Omental fat pad (tissue), 4 donors: ENCODE results near the gene RHOB. TPM values are rescaled to one million over a fixed set of nuclear protein-coding genes. Genes with fewer than 3 reads are reported as not detected.

Experiments used
- ATAC-seq: fragments of 150-250 bp; one replicate; pipeline ENCODE4 v1.9.1; 2016; ENCODE audit warnings: mild to moderate bottlenecking, moderate library complexity; ENCODE audit not compliant: low FRiP score
- DNase-seq: peaks from one replicate; pipeline ENCODE4 v3.0.0-alpha.2; 2019; ENCODE audit warnings: low spot score
- total RNA-seq, 4 donors: library from RNA; depleted of rRNA; stranded (reverse); fragments of >200 nt; gene quantifications; one replicate each; pipeline ENCODE4 v1.1.0, GENCODE V29; 2016
- TF ChIP-seq, protein P1 (sequence below), 3 donors: fragments of 450-650 bp; IDR thresholded peaks; one replicate each; pipeline ENCODE4 v1.5.1; 2016 to 2017; ENCODE audit warnings: antibody characterized with exemption in 3 of 3, mild to moderate bottlenecking in 3 of 3, moderate library complexity in 2 of 3

Gene RHOB
- total RNA-seq, 4 donors from 2014 or later: 917 to 1,730 (median 1,246) TPM

DNA sequence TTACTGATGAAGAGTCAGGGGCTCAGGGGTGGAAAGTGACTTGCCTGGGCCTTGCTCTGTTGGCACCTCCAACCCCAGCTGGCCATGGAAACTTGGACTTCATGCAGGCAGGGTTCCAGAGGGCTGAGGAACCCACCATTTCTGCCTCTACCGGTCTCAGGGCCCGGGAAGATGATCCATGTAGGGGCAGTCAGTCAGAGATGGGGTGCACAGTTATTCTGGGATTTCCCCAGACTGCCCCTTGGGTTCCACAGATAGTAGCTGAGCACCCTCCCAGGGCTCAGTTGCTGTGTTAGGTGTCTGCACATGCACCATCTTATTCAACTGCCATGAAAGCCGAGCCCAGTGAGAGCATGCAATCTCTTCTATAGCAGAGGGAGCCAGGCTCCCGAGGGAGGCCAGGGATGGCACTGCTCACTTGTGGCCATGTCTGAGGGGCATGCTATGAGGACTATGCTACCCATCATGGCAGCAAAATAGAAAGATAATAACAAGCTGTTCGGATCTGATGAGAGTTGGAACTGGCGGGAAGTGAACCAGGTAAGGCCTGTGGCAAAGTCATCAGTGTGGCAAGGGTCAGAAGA is 37.3 kb downstream of the RHOB start:
- TF ChIP-seq, protein P1, sequence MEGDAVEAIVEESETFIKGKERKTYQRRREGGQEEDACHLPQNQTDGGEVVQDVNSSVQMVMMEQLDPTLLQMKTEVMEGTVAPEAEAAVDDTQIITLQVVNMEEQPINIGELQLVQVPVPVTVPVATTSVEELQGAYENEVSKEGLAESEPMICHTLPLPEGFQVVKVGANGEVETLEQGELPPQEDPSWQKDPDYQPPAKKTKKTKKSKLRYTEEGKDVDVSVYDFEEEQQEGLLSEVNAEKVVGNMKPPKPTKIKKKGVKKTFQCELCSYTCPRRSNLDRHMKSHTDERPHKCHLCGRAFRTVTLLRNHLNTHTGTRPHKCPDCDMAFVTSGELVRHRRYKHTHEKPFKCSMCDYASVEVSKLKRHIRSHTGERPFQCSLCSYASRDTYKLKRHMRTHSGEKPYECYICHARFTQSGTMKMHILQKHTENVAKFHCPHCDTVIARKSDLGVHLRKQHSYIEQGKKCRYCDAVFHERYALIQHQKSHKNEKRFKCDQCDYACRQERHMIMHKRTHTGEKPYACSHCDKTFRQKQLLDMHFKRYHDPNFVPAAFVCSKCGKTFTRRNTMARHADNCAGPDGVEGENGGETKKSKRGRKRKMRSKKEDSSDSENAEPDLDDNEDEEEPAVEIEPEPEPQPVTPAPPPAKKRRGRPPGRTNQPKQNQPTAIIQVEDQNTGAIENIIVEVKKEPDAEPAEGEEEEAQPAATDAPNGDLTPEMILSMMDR (IDR thresholded peaks at IDR 0.05): no peak
- no peak for DNase-seq

GRCh38 chr2:20484810-20485611 is 38.1 kb downstream of the RHOB start:
- no peak for DNase-seq
- no peak for ATAC-seq
- TF ChIP-seq, protein P1 (IDR thresholded peaks at IDR 0.05): no peak

More for the DNA sequence above, 37.3 kb downstream of the RHOB start:
- ATAC-seq: no peak

DNA sequence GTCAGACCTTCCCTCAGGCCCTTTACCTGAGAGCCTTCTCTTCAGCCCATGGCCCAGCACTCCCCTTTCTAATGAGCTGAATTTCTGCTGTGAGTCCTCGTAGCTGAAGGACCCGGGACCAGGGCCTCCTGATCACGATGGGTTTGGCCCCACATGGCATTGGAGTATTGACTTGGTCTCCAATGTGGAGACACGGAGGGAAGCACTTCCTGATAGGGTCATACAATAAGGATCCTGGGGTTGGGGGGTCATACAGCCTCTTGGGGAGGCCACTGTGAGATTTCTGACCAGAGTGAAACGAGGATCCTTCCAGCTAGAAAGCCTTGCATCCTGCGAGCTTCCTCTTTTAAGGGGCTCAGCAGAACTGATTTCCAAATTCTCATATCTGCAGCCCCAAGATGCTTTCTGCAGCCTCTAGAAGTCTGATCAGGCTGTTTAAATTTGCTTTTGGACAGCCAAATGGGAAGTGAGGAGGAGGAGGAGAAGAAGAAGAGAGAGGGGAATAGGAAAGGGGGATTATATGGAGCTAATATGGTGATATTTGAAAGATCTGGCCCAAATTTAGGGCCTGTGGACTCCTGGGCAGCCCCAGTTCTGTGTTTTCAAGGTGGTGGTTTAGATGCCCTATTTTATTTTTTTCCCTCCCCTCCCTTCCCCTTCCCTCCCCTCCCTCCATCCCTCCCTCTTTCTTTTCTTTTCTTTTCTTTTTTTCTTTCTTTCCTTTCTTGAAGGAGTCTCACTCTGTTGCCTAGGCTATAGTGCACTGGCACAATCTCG is 38.9 kb downstream of the RHOB start:
- TF ChIP-seq, protein P1 (IDR thresholded peaks at IDR 0.05): no peak
- DNase-seq: no peak
- no peak for ATAC-seq

DNA sequence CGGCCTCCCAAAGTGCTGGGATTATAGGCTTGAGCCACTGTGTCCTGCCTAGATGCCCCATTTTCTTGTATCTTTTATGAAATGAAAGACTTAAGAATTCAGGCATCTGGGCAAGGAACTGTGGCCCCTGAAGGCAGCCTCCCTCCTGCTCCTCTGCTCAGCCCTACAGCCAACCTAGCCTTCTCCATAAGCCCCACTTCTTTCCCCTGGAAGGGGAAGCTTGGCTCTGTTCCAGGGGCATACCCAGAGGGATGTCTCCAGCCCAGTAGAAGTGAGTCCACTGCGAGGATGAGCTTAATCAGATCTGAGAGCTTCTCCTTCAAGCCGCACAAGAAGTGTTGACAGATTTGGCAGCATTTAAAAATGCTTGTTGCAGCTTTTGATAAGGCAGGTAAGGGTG is 39.7 kb downstream of the RHOB start:
- no peak for ATAC-seq
- TF ChIP-seq, protein P1 (IDR thresholded peaks at IDR 0.05): no peak
- no peak for DNase-seq

DNA sequence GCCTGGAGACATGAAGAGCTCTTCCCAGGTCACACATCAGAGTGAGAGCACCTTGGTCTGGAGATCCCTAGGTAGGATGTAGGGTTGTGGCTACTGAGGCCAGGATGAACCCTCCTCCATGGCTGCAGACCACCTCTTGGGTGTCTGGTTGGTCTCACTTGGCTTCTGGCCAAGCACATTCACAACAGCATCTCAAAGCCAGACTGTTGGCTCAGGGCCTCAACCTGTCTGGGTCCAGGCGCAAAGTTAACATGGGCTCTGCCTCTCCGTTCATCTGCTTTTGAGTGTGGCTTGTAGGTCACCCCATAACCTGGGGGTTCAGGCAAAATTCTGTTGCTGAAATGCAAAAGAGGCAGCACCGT is 40.1 kb downstream of the RHOB start:
- TF ChIP-seq, protein P1 (IDR thresholded peaks at IDR 0.05): no peak
- DNase-seq (no peak), ATAC-seq (no peak)

DNA sequence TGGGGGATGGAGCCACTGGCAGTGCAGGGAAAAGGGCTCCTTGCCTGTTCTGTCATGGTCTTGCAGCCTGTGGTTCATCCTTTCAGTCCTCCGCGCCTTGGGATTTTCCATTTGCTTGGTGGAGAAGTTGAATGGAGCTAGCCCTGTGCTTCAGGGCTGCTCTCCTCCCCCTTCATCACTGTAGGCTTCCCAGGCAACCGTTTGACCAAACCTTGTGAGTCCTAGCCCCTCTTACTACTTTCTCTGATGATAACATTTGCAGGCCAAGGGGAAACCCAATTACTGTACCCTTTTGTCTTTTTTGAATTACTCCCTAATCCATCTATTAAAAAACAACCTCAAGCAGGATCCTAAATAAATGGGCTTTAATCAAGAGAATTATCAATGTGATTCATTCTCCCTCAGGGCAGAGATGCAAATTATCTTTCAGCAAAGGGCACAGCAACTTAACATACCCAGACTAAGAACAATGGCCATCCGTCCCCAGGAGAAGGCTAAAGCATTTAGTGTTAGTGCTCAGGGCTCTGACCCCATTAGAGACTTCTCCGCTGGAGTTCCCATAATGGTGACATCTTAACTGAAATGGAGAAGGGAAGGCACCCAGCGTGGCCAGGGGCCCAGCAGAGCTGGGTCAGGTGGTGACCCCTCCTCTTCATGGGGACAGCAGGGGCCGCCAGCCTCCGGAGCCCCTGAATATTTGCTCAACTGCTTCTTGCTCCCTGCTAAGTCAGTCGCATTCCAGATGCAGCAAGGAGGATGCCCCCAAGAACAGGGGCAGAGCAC is 40.7 kb downstream of the RHOB start:
- no peak for ATAC-seq
- DNase-seq: no peak
- TF ChIP-seq, protein P1 (IDR thresholded peaks at IDR 0.05): no peak
